Cardiac fibroblast (primary cell): ENCODE data around the gene SPSB2.
"Not testable (repeated sequence)": the region's sequence is repeated elsewhere in the genome, so short reads cannot be mapped to it uniquely, and the experiment has no call there.

ENCODE experiments used
- DNase-seq, 2 donors: peaks; one replicate each; pipeline versions ENCODE4 v3.0.0 to v3.0.0-alpha.2; 2010; ENCODE audit warnings: low read depth in 2 of 2
- H3K4me3 ChIP-seq, 2 donors: replicated peaks in 1 of 2; 1 replicate in 1 of 2; 2 replicates in 1 of 2; pipeline ENCODE4 v1.5.1; 2011; ENCODE audit warnings: low read depth in 2 of 2, low read length in 2 of 2, mild to moderate bottlenecking in 2 of 2, moderate library complexity in 1 of 2
- CTCF ChIP-seq: IDR thresholded peaks from one replicate; pipeline ENCODE4 v1.5.1; 2011; ENCODE audit warnings: low read depth, mild to moderate bottlenecking, low read length, inconsistent platforms

SPSB2 gene

GRCh38 chr12:6888360-6888759 lies 15.3 kb upstream of the SPSB2 start:
- no peak for DNase-seq
- H3K4me3 ChIP-seq: no peak overlapping the region
- no peak for TF ChIP-seq CTCF

GRCh38 chr12:6887460-6887859 lies 14.4 kb upstream of the SPSB2 start:
- no peak for DNase-seq
- TF ChIP-seq CTCF: no peak

GRCh38 chr12:6886206-6886999 lies 13.3 kb upstream of the SPSB2 start:
- H3K4me3 ChIP-seq, DNase-seq: not testable (repeated sequence)

More at GRCh38 chr12:6887460-6887859, 14.4 kb upstream of the SPSB2 start:
- no peak overlapping the region for H3K4me3 ChIP-seq

- TF ChIP-seq CTCF: no peak
- DNase-seq: no peak
- H3K4me3 ChIP-seq: no peak overlapping the region
These were observed 11.4 kb upstream of the SPSB2 start for GRCh38 chr12:6884539-6884938.

GRCh38 chr12:6883683-6884082 lies 10.6 kb upstream of the SPSB2 start:
- no peak for DNase-seq
- H3K4me3 ChIP-seq: no peak overlapping the region
- no peak for TF ChIP-seq CTCF

GRCh38 chr12:6883252-6883651 lies 10.1 kb upstream of the SPSB2 start:
- TF ChIP-seq CTCF: no peak
- H3K4me3 ChIP-seq: no peak overlapping the region
- no peak for DNase-seq

- H3K4me3 ChIP-seq, DNase-seq: not testable (repeated sequence)
These were observed 6.7 kb upstream of the SPSB2 start for GRCh38 chr12:6879824-6880223.

GRCh38 chr12:6874015-6874368 lies 889 bp upstream of the SPSB2 start:
- DNase-seq: not testable (repeated sequence)
- peak overlapping the region; percentile 78 to 86 for H3K4me3 ChIP-seq
